Measurements from ENCODE around the gene REXO1. TPM values are rescaled to one million over a fixed set of nuclear protein-coding genes. Genes with fewer than 3 reads are reported as not detected.

Gene REXO1
- total and polyA plus RNA-seq, 2 of the 13 experiments (the other 11 are each of a cell fraction or from before 2014, with no cell fraction given) = 5.0 to 11.2 TPM

- TF ChIP-seq ZHX2 (IDR thresholded peaks at IDR 0.05; ENCODE audit: low read depth) (peak; percentile 51; the same call in 1 of the 2 replicates), ZHX2 (CRISPR knock-in tag; IDR thresholded peaks at IDR 0.05; ENCODE audit: borderline replicate concordance) (no peak), SALL1 (CRISPR knock-in tag; IDR thresholded peaks at IDR 0.05) (peak; percentile 68), RBFOX2 (IDR thresholded peaks at IDR 0.05; ENCODE audit: low read depth, low read length) (peak; percentile 59), ZNF781 (CRISPR knock-in tag; IDR thresholded peaks at IDR 0.05; ENCODE audit: borderline replicate concordance, not compliant biosample characterization) (peak; percentile 40), FOXP4 (CRISPR knock-in tag; IDR thresholded peaks at IDR 0.05) (no peak), SKI (IDR thresholded peaks at IDR 0.05; ENCODE audit: partially characterized antibody) (peak; percentile 40), PITX1 (CRISPR knock-in tag; IDR thresholded peaks at IDR 0.05) (peak; percentile 67), IKZF4 (CRISPR knock-in tag; IDR thresholded peaks at IDR 0.05; ENCODE audit: borderline replicate concordance, low read depth, not compliant biosample characterization) (peak; percentile 52), ISL2 (CRISPR knock-in tag; IDR thresholded peaks at IDR 0.05) (no peak), SMC3 (IDR thresholded peaks at IDR 0.05; ENCODE audit: low read length) (peak; percentile 10; the same call in 1 of the 2 replicates), ZNF788 (CRISPR knock-in tag; IDR thresholded peaks at IDR 0.05; ENCODE audit: borderline replicate concordance) (peak; percentile 65; the same call in 1 of the 2 replicates), ZNF598 (CRISPR knock-in tag; IDR thresholded peaks at IDR 0.05; ENCODE audit: borderline replicate concordance) (peak; percentile 67; the same call in 1 of the 2 replicates), POLR2A (IDR thresholded peaks at IDR 0.05; ENCODE audit: insufficient read depth in 1 of 2, low read depth in 2 of 2, low read length in 2 of 2) (no peak), ARID3A (IDR thresholded peaks at IDR 0.05; ENCODE audit: low read depth, low read length) (no peak), MLXIP (CRISPR knock-in tag; IDR thresholded peaks at IDR 0.05; ENCODE audit: borderline replicate concordance) (no peak), NFYB (CRISPR knock-in tag; IDR thresholded peaks at IDR 0.05) (no peak)
Measured at GRCh38 chr19:1837625-1838105, 10.6 kb downstream of the REXO1 start (continued).

Data from HepG2 (cell line).